Thyroid gland (tissue), 4 donors: ENCODE data around the gene KCNH4. TPM values are rescaled to one million over a fixed set of nuclear protein-coding genes. Genes with fewer than 3 reads are reported as not detected.
"Not testable (repeated sequence)": the region's sequence is repeated elsewhere in the genome, so short reads cannot be mapped to it uniquely, and the experiment has no call there.

Source experiments
- DNase-seq, 2 donors: peaks; one replicate each; pipeline ENCODE4 v3.0.0-alpha.2; 2019
- H3K27ac ChIP-seq, 3 donors: fragments of 200-600 bp; sonication (generic); 1 replicate in 2 of 3; 2 replicates in 1 of 3; pipeline ENCODE4 v1.5.1; 2016 to 2019; ENCODE audit warnings: mild to moderate bottlenecking in 1 of 3, moderate library complexity in 1 of 3
- H3K27me3 ChIP-seq: fragments of 200-600 bp; sonication (generic); one replicate; pipeline ENCODE4 v1.5.1; 2019
- H3K36me3 ChIP-seq, 2 donors: fragments of 200-600 bp; sonication (generic); one replicate each; pipeline ENCODE4 v1.5.1; 2016 to 2019
- H3K4me1 ChIP-seq, 2 donors: fragments of 200-600 bp; sonication (generic); one replicate each; pipeline ENCODE4 v1.5.1; 2017 to 2019
- H3K4me3 ChIP-seq, 3 donors: fragments of 200-600 bp; sonication (generic); replicated peaks in 1 of 3; 1 replicate in 2 of 3; 2 replicates in 1 of 3; pipeline ENCODE4 v1.5.1; 2016; ENCODE audit warnings: mild to moderate bottlenecking in 1 of 3
- H3K9me3 ChIP-seq: fragments of 200-600 bp; sonication (generic); one replicate; pipeline ENCODE4 v1.5.1; 2017
- CTCF ChIP-seq, 6 experiments: fragments of 200-600 bp in 3 of 6; fragments of 450-650 bp in 3 of 6; sonication (generic) in 3 of 6; IDR thresholded peaks; one replicate each; pipeline ENCODE4 v1.5.1; 2016 to 2019; ENCODE audit warnings: antibody characterized with exemption in 6 of 6, mild to moderate bottlenecking in 2 of 6, inconsistent platforms in 1 of 6, moderate library complexity in 1 of 6
- POLR2A ChIP-seq, 2 donors: fragments of 450-650 bp; IDR thresholded peaks; one replicate each; pipeline ENCODE4 v1.6.1; 2017; ENCODE audit warnings: antibody characterized with exemption in 2 of 2, mild to moderate bottlenecking in 2 of 2, moderate library complexity in 1 of 2
- WGBS, 2 donors: methylation state at CpG; one replicate each; pipeline ENCODE4 v1.1.5; 2017; 5-methylcytosine and 5-hydroxymethylcytosine counted together
- intact Hi-C: fragments of 100-400 bp; cut with DNase I; formaldehyde crosslinking; loops from one replicate; pipeline ENCODE4 v1.15.1; 2023
- total RNA-seq, 4 donors: library from RNA; depleted of rRNA; stranded (reverse); fragments of >200 nt; gene quantifications; one replicate each; pipeline ENCODE4 v1.2.3, GENCODE V29; 2016

Gene KCNH4
- total RNA-seq, 4 donors from 2014 or later, result not detected

DNA sequence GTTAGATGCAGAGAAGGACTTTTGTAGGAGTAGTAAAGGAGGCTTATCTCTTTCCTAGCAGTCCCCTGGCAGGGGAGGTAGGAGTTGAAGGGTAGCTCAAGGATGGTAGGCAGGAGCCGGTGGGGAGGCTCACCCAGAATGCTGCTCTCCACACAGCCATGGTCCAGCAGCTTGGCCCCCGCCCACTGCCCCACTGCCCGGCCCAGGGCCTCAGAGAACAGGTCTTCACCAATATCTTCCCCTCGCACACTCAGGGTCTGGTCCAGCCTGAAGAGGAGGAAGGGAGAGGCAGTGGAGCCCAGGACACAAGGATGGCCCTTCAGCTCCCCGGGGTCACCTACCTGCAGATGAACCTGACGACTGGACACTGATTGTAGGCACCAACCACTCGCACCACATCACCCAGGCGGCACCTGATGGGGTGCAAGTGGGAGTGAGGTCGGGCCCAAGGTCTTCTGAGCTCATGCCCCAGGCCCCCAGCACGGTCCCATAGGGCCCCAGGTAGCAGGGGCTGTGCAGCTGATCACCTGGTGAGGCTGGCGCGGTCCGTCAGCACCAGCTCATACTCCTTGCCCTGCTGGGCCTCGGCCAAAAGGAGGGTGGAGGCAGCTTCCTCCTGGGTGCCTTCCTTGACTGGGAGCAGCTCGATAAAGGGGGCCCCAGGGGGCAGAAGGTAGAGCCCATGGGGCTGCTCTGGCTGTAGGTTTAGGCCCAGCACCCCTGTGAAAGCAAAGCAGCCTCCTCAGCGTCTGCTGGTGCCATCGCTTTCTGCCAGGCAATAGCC, 9.7 kb upstream of the KCNH4 start:
- H3K4me3 ChIP-seq, result no peak overlapping the region
- H3K27ac ChIP-seq, result no peak overlapping the region
- 80 to 91% methylated on average over 9 of the region's 17 CpGs for WGBS, 2 donors
- H3K4me1 ChIP-seq, result peaks cover 15 to 23% of the 10 kb centered on the region in 2 donors
- no peaks in the 10 kb centered on the region for H3K27me3 ChIP-seq
- intact Hi-C loops, result no loop called here
- DNase-seq, result no peak
- TF ChIP-seq POLR2A (IDR thresholded peaks at IDR 0.05) (no peak), CTCF (IDR thresholded peaks at IDR 0.05) (no peak)
- H3K9me3 ChIP-seq, result no peaks in the 10 kb centered on the region
- no peaks in the 10 kb centered on the region for H3K36me3 ChIP-seq

DNA sequence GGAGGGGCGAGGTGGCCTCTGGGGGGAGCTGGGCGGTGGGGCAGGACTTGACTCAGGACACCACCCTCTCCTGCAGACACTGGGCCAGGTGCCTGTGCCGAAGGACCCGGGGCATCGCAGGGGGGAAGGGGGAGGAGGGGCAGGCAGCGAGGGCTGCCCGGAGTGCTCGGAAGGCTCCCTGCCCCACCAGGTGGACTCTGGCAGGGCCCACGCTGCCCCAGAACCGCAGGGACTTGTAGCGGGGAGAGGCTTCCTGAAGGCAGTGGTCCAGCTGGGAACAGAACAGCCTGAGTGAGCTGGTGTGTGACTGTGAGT, 8.7 kb upstream of the KCNH4 start:
- TF ChIP-seq CTCF (IDR thresholded peaks at IDR 0.05) (no peak), POLR2A (IDR thresholded peaks at IDR 0.05) (no peak)
- WGBS, 2 donors, result 45 to 47% methylated on average over 3 to 11 of the region's 11 CpGs
- no peaks in the 10 kb centered on the region for H3K36me3 ChIP-seq
- no peaks in the 10 kb centered on the region for H3K27me3 ChIP-seq
- intact Hi-C loops, result no loop called here
- H3K9me3 ChIP-seq, result no peaks in the 10 kb centered on the region
- DNase-seq, result peak; percentile 65 to 70
- H3K4me3 ChIP-seq, result no peak overlapping the region
- no peak overlapping the region for H3K27ac ChIP-seq
- peaks cover 13 to 21% of the 10 kb centered on the region in 2 donors for H3K4me1 ChIP-seq

DNA sequence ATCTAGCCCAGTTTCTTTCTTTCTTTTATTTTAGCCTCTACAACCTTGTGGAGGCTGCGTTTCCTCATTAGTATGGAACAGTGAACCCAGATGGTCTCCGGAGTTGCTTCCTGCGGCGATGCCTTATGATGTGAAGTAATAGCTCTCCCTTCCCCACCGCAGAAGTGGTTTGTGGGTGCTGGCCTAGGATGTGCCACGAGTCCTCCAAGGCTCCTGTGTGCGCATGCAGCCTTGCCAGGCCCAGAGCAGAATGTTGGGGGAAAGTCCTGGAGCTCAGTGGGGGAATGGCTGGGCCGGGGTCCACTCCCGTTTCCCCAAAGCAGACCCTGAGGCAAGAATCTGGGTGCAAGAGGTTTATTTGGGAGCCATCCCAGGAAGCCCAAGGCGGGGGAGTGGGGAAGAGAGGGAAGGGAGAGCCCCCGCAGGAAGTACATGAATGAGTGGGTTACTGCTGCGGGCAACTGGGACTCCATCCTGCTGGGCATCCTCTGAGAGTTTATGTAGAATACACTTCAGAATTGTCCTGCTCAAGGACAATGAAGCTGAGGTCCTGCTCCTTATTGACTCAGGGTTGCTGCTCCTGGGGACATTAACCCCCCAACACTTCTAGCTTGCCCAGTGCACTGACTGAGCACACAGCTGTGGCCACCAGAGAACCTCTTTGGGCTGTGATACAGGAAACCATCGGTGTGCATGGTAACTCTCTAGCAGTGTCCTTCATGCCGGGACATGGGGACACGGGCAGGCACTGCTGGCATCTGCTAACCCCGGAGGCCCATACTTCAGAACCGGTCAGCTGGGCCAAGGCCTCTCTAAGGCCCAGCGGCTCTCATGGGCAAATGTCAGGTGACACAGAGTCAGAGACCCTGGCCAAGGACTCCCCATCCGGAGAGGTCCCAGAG, 8.1 kb upstream of the KCNH4 start:
- Histone ChIP-seq H3K36me3 (no peaks in the 10 kb centered on the region), H3K4me3 (no peak overlapping the region), H3K9me3 (no peaks in the 10 kb centered on the region), H3K27me3 (no peaks in the 10 kb centered on the region), H3K4me1 (peaks cover 17 to 24% of the 10 kb centered on the region in 2 donors), H3K27ac (no peak overlapping the region)
- intact Hi-C loops, result no loop called here
- no peak for DNase-seq
- 77 to 85% methylated on average over 14 to 17 of the region's 19 CpGs for WGBS, 2 donors
- no peak for TF ChIP-seq CTCF (IDR thresholded peaks at IDR 0.05)
- no peak for TF ChIP-seq POLR2A (IDR thresholded peaks at IDR 0.05)

GRCh38 chr17:42187833-42188232, 6.9 kb upstream of the KCNH4 start:
- Histone ChIP-seq H3K9me3 (no peaks in the 10 kb centered on the region), H3K27ac (no peak overlapping the region), H3K27me3 (no peaks in the 10 kb centered on the region), H3K4me3 (no peak overlapping the region), H3K36me3 (no peaks in the 10 kb centered on the region), H3K4me1 (peaks cover 10 to 19% of the 10 kb centered on the region in 2 donors)
- TF ChIP-seq POLR2A (IDR thresholded peaks at IDR 0.05), result no peak
- no peak for TF ChIP-seq CTCF (IDR thresholded peaks at IDR 0.05)
- DNase-seq, result no peak
- intact Hi-C loops, result no loop called here
- WGBS, 2 donors, result 75 to 100% methylated on average over 2 of the region's 2 CpGs

GRCh38 chr17:42186191-42186590, 5.2 kb upstream of the KCNH4 start:
- intact Hi-C loops, DNase-seq, H3K4me3 ChIP-seq, H3K27ac ChIP-seq, H3K27me3 ChIP-seq, H3K36me3 ChIP-seq, H3K9me3 ChIP-seq: not testable (repeated sequence)
- WGBS, 2 donors, result 85 to 90% methylated on average over 5 of the region's 5 CpGs
- H3K4me1 ChIP-seq, result peaks cover 10 to 15% of the 10 kb centered on the region in 2 donors
